Body of pancreas (tissue), 4 donors: Measurements from ENCODE around the gene PCDH9.

ENCODE experiments used
- CTCF ChIP-seq, 7 experiments: fragments of 450-650 bp in 4 of 7; fragments of 200-600 bp in 3 of 7; sonication (generic) in 3 of 7; IDR thresholded peaks; one replicate each; pipeline ENCODE4 v1.5.1; 2016 to 2019; ENCODE audit warnings: antibody characterized with exemption in 7 of 7
- POLR2A ChIP-seq, 3 donors: fragments of 450-650 bp; IDR thresholded peaks; one replicate each; pipeline ENCODE4 v1.6.1; 2016; ENCODE audit warnings: antibody characterized with exemption in 3 of 3, mild to moderate bottlenecking in 2 of 3

GRCh38 chr13:66266761-66267160, 963.4 kb downstream of the PCDH9 start:
- no peak for TF ChIP-seq CTCF (IDR thresholded peaks at IDR 0.05)
- TF ChIP-seq POLR2A (IDR thresholded peaks at IDR 0.05) = no peak
